Measurements from ENCODE around the gene RPS14. TPM values are rescaled to one million over a fixed set of nuclear protein-coding genes. Genes with fewer than 3 reads are reported as not detected.

Gene RPS14
- total RNA-seq, 1 donor from 2014 or later, result 2,586 TPM

DNA sequence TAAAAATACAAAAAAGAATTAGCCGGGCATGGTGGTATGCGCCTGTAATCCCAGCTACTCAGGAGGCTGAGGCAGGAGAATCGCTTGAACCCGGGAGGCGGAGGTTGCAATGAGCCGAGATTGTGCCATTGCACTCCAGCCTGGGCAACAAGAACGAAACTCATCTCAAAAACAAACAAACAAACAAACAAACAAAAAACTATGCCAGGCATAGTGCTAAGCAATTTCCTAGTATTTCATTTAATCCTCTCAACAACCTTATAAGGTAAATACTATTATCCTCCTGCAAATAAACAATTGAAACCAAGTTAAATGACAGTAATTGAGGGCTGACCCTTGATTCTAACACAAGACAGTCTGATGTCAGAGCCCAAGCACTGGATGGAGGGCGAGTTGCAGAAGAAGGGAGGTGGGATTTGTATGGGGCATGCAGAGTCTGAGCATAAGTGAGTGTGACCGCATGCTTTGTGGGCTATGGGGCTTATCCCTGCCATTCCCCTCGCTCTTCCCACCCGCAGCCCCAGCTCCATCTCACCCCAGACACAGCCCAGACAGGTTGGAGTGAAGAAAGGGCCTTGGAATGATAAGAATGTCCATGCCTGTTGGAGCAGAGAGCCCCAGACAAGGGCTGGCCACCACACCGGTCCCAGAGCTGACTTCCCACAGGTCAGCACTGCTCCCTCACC, 24.3 kb upstream of the RPS14 start:
- Mint-ChIP-seq H3K27ac (peak overlapping the region; percentile 87), H3K27me3 (ENCODE audit: low read depth) (no peaks in the 10 kb centered on the region), H3K9me3 (no peaks in the 10 kb centered on the region), H3K4me1 (peaks cover 22% of the 10 kb centered on the region), H3K36me3 (no peaks in the 10 kb centered on the region), H3K4me3 (no peak overlapping the region)
- TF ChIP-seq, protein P1, sequence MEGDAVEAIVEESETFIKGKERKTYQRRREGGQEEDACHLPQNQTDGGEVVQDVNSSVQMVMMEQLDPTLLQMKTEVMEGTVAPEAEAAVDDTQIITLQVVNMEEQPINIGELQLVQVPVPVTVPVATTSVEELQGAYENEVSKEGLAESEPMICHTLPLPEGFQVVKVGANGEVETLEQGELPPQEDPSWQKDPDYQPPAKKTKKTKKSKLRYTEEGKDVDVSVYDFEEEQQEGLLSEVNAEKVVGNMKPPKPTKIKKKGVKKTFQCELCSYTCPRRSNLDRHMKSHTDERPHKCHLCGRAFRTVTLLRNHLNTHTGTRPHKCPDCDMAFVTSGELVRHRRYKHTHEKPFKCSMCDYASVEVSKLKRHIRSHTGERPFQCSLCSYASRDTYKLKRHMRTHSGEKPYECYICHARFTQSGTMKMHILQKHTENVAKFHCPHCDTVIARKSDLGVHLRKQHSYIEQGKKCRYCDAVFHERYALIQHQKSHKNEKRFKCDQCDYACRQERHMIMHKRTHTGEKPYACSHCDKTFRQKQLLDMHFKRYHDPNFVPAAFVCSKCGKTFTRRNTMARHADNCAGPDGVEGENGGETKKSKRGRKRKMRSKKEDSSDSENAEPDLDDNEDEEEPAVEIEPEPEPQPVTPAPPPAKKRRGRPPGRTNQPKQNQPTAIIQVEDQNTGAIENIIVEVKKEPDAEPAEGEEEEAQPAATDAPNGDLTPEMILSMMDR (IDR thresholded peaks at IDR 0.05; ENCODE audit: unreplicated experiment), result no peak
- no peak for DNase-seq (ENCODE audit: low spot score in 2 of 2, unreplicated experiment in 2 of 2)

DNA sequence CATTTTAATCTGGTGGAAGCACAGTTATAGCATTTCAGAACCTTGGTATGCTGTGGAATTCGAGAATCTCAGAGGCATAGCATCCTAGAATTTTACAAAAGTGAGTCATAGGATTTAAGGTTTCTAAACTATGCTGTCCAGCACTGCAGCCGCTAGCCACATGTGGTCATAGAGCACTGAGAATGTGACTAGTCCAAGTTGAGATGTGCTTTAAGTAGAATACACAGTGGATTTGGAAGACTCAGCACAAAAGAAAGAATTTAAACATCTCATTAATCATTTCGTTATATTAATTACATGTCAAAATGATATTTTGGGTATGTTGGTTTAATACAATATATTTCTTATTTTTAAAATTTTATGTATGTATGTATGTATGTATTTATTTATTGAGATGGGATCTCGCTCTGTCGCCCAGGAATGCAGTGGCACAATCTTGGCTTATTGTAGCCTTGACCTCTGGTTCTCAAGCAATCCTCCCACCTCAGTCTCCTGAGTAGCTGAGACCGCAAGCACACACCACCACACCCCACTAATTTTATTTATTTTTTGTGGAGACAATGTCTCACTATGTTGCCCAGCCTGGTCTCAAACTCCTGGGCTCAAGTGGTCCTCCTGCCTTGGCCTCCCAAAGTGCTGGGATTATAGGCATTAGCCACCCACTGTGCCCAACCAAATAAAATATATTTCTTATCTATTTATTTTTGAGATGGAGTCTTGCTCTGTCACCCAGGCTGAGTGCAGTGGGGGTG, 20.4 kb upstream of the RPS14 start:
- TF ChIP-seq, protein P1 (IDR thresholded peaks at IDR 0.05; ENCODE audit: unreplicated experiment), result no peak
- Mint-ChIP-seq H3K27me3 (ENCODE audit: low read depth) (no peaks in the 10 kb centered on the region), H3K27ac (peak overlapping the region; percentile 54), H3K4me1 (peaks cover 19% of the 10 kb centered on the region), H3K36me3 (no peaks in the 10 kb centered on the region), H3K4me3 (no peak overlapping the region), H3K9me3 (no peaks in the 10 kb centered on the region)
- DNase-seq (ENCODE audit: low spot score in 2 of 2, unreplicated experiment in 2 of 2), result no peak

DNA sequence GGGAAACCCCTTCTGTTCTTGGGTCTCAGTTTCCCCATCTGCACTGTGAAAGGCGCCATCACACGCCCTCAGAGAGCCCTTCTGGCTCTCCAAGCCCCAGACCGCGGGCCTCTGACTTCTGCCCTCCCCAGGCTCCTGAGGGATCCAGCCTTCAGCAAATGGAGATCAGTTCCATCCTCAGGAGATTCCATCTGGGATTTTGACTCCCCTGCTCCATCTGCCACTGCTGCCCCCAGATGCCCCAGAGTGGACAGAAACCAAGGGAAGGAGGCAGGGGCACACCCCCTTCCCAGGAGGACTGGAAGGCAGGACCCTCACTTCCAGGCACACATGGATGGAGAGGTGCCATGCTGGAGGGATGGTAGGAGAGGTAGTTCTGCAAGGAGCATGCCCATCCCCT, 18.7 kb upstream of the RPS14 start:
- Mint-ChIP-seq H3K27ac (no peak overlapping the region), H3K4me3 (no peak overlapping the region), H3K9me3 (no peaks in the 10 kb centered on the region), H3K36me3 (no peaks in the 10 kb centered on the region), H3K4me1 (peaks cover 17% of the 10 kb centered on the region), H3K27me3 (ENCODE audit: low read depth) (no peaks in the 10 kb centered on the region)
- TF ChIP-seq, protein P1 (IDR thresholded peaks at IDR 0.05; ENCODE audit: unreplicated experiment), result no peak
- no peak for DNase-seq (ENCODE audit: low spot score in 2 of 2, unreplicated experiment in 2 of 2)

DNA sequence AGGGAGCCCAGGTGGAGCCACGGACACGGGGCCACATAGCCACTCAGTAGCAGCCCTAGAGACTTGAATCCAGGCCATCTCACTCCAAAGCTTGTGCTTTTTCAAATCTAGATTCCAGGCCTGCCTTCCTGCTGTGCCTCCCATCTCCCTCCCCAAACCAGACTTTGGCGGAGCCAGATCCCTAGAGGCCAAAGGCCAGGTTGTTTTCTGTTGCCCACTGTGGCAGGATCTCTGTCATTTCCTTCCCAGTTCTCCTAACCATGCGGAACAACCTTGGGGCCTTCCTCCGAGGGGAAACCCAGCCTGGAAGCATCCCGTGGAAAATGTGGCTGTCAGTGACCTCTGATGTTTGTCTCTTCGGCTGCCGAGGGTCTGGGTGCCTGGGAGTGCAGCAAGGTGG, 16.4 kb upstream of the RPS14 start:
- Mint-ChIP-seq H3K4me1 (peaks cover 15% of the 10 kb centered on the region), H3K9me3 (no peaks in the 10 kb centered on the region), H3K36me3 (no peaks in the 10 kb centered on the region), H3K27me3 (ENCODE audit: low read depth) (no peaks in the 10 kb centered on the region), H3K4me3 (no peak overlapping the region), H3K27ac (no peak overlapping the region)
- TF ChIP-seq, protein P1 (IDR thresholded peaks at IDR 0.05; ENCODE audit: unreplicated experiment), result no peak
- DNase-seq (ENCODE audit: low spot score in 2 of 2, unreplicated experiment in 2 of 2), result no peak

DNA sequence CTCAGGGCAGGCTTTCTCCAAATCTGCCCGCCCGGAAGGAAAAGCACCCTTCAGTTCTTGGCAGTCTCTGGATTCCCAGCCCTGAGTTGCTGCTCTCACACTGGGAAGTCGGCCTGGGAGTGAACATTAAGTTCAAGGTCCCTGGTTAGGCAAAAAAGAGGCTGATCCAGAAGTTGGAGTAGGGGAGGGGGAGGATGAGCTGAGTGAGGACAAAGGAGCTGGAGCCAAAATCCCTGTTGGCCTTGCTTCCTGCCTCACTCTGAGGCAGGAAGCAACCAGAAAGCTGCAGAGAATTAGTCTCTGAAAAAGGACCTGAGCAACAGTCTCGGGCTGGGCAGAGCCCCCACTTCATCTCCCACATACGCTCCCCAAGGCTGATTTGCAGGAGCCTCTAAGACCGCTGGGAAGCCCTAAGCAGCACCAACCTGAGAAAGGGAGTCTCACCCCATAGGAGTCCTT, 15.0 kb upstream of the RPS14 start:
- Mint-ChIP-seq H3K4me3 (no peak overlapping the region), H3K27me3 (ENCODE audit: low read depth) (no peaks in the 10 kb centered on the region), H3K27ac (peak overlapping the region; percentile 86), H3K4me1 (peaks cover 17% of the 10 kb centered on the region), H3K36me3 (no peaks in the 10 kb centered on the region), H3K9me3 (no peaks in the 10 kb centered on the region)
- DNase-seq (ENCODE audit: low spot score in 2 of 2, unreplicated experiment in 2 of 2), result no peak
- TF ChIP-seq, protein P1 (IDR thresholded peaks at IDR 0.05; ENCODE audit: unreplicated experiment), result no peak

Data from mesothelial cell of epicardium (in vitro differentiated cells).